Measurements from ENCODE around the gene CEP170B. TPM values are rescaled to one million over a fixed set of nuclear protein-coding genes. Genes with fewer than 3 reads are reported as not detected.
"Not testable (repeated sequence)": the region's sequence is repeated elsewhere in the genome, so short reads cannot be mapped to it uniquely, and the experiment has no call there.

Gene CEP170B
- total and polyA plus RNA-seq, 2 donors = 0.90 to 8.3 TPM

- no peaks in the 10 kb centered on the region for H3K4me1 ChIP-seq (ENCODE audit: control insufficient read depth in 2 of 2, insufficient read depth in 2 of 2, low read length in 2 of 2)
Measured at GRCh38 chr14:104882325-104882973, 17.4 kb downstream of the CEP170B start.

GRCh38 chr14:104882991-104883660 lies 18.1 kb downstream of the CEP170B start:
- WGBS = 92% methylated on average over 38 of the region's 38 CpGs
- Histone ChIP-seq H3K9me3 (ENCODE audit: control insufficient read depth in 2 of 2, insufficient read depth in 1 of 2, low read length in 1 of 2) (no peaks in the 10 kb centered on the region), H3K4me3 (ENCODE audit: low read length in 2 of 2) (no peak overlapping the region), H3K27ac (ENCODE audit: low read depth in 1 of 2, low read length in 1 of 2) (no peak overlapping the region), H3K36me3 (ENCODE audit: control insufficient read depth in 2 of 2, insufficient read depth in 2 of 2, low read length in 1 of 2) (no peaks in the 10 kb centered on the region), H3K4me1 (ENCODE audit: control insufficient read depth in 2 of 2, insufficient read depth in 2 of 2, low read length in 2 of 2) (no peaks in the 10 kb centered on the region), H3K27me3 (ENCODE audit: control insufficient read depth in 2 of 2, insufficient read depth in 1 of 2, low read length in 1 of 2) (peaks cover 0 to 3% of the 10 kb centered on the region in 2 donors)
- DNase-seq (ENCODE audit: low read depth in 6 of 9, low spot score in 9 of 9) = no peak

More at GRCh38 chr14:104882325-104882973, 17.4 kb downstream of the CEP170B start:
- no peak for DNase-seq (ENCODE audit: low read depth in 6 of 9, low spot score in 9 of 9)
- no peak overlapping the region for H3K4me3 ChIP-seq (ENCODE audit: low read length in 2 of 2)
- H3K27ac ChIP-seq (ENCODE audit: low read depth in 1 of 2, low read length in 1 of 2) = no peak overlapping the region
- peaks cover 0 to 3% of the 10 kb centered on the region in 2 donors for H3K27me3 ChIP-seq (ENCODE audit: control insufficient read depth in 2 of 2, insufficient read depth in 1 of 2, low read length in 1 of 2)
- no peaks in the 10 kb centered on the region for H3K36me3 ChIP-seq (ENCODE audit: control insufficient read depth in 2 of 2, insufficient read depth in 2 of 2, low read length in 1 of 2)
- WGBS = 91% methylated on average over 13 of the region's 13 CpGs
- H3K9me3 ChIP-seq (ENCODE audit: control insufficient read depth in 2 of 2, insufficient read depth in 1 of 2, low read length in 1 of 2) = no peaks in the 10 kb centered on the region

DNA sequence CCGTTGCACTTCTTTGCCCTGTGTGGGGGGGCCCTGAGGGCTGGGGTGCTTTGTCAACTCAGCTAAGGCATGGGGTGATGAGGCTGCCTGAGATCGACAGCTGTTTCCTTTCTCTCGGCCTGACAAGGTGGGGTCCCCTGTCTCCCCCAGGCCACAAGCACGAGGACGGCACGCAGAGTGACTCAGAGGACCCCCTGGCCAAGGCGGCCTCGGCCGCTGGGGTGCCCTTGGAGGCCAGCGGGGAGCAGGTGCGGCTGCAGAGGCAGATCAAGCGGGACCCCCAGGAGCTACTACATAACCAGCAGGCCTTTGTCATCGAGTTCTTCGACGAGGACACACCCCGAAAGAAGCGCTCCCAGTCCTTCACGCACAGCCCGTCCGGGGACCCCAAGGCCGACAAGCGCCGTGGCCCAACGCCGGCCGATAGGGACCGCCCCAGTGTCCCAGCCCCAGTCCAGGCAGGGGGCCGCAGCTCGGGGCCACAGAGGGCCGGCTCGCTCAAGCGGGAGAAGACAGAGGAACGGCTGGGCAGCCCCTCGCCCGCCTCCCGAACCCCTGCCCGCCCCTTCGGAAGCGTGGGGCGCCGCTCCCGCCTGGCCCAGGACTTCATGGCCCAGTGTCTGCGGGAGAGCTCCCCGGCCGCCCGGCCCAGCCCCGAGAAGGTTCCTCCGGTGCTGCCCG lies 18.8 kb downstream of the CEP170B start:
- peaks cover 0 to 3% of the 10 kb centered on the region in 2 donors for H3K27me3 ChIP-seq (ENCODE audit: control insufficient read depth in 2 of 2, insufficient read depth in 1 of 2, low read length in 1 of 2)
- no peaks in the 10 kb centered on the region for H3K36me3 ChIP-seq (ENCODE audit: control insufficient read depth in 2 of 2, insufficient read depth in 2 of 2, low read length in 1 of 2)
- H3K27ac ChIP-seq (ENCODE audit: low read depth in 1 of 2, low read length in 1 of 2) = no peak overlapping the region
- H3K4me1 ChIP-seq (ENCODE audit: control insufficient read depth in 2 of 2, insufficient read depth in 2 of 2, low read length in 2 of 2) = no peaks in the 10 kb centered on the region
- DNase-seq (ENCODE audit: low read depth in 6 of 9, low spot score in 9 of 9) = no peak
- H3K9me3 ChIP-seq (ENCODE audit: control insufficient read depth in 2 of 2, insufficient read depth in 1 of 2, low read length in 1 of 2) = no peaks in the 10 kb centered on the region
- WGBS = 95% methylated on average over 49 of the region's 49 CpGs
- H3K4me3 ChIP-seq (ENCODE audit: low read length in 2 of 2) = no peak overlapping the region

DNA sequence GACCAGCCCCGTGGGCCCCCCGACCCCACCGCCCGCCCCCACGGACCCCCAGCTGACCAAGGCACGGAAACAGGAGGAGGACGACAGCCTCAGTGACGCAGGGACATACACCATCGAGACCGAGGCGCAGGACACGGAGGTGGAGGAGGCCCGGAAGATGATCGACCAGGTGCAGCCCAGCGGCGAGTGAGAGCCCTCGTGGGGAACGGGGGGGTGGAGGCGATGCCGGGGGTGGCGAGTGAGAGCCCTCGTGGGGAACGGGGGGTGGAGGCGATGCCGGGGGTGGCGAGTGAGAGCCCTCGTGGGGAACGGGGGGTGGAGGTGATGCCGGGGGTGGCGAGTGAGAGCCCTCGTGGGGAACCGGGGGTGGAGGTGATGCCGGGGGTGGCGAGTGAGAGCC lies 19.3 kb downstream of the CEP170B start:
- not testable (repeated sequence) for H3K27me3 ChIP-seq (ENCODE audit: control insufficient read depth in 2 of 2, insufficient read depth in 1 of 2, low read length in 1 of 2); H3K9me3 ChIP-seq (ENCODE audit: control insufficient read depth in 2 of 2, insufficient read depth in 1 of 2, low read length in 1 of 2); H3K27ac ChIP-seq (ENCODE audit: low read depth in 1 of 2, low read length in 1 of 2); H3K4me3 ChIP-seq (ENCODE audit: low read length in 2 of 2); DNase-seq (ENCODE audit: low read depth in 6 of 9, low spot score in 9 of 9); H3K36me3 ChIP-seq (ENCODE audit: control insufficient read depth in 2 of 2, insufficient read depth in 2 of 2, low read length in 1 of 2); H3K4me1 ChIP-seq (ENCODE audit: control insufficient read depth in 2 of 2, insufficient read depth in 2 of 2, low read length in 2 of 2)
- WGBS = 93% methylated on average over 34 of the region's 34 CpGs

GRCh38 chr14:104885031-104885972 lies 20.2 kb downstream of the CEP170B start:
- H3K27ac ChIP-seq (ENCODE audit: low read depth in 1 of 2, low read length in 1 of 2) = no peak overlapping the region
- H3K4me3 ChIP-seq (ENCODE audit: low read length in 2 of 2) = no peak overlapping the region
- H3K36me3 ChIP-seq (ENCODE audit: control insufficient read depth in 2 of 2, insufficient read depth in 2 of 2, low read length in 1 of 2) = no peaks in the 10 kb centered on the region

DNA sequence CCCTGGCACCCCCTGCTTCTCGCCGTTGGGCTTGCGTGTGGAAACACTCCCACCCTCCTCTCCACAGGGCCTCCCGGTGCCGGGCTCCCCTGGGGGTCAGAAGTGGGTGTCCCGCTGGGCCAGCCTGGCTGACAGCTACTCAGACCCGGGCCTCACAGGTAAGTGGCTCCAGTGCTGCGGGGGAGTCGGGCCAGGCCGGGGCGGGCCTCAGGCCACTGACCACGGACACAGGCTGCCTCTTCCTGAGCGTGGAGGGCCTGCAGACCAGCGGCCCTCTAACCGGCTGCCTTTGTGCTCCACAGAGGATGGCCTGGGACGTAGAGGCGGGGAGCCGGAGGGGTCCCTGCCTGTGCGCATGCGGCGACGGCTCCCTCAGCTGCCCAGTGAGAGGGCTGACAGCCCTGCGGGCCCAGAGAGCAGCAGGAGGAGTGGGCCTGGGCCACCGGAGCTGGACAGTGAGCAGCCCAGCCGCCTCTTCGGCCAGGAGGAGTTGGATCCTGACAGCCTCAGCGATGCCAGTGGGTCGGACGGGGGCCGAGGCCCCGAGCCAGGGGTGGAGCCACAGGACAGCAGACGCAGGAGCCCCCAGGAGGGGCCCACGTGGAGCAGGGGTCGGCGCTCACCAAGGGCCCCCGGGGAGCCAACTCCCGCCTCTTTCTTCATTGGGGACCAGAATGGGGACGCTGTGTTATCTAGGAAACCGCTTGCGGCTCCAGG lies 21.1 kb downstream of the CEP170B start:
- no peaks in the 10 kb centered on the region for H3K36me3 ChIP-seq (ENCODE audit: control insufficient read depth in 2 of 2, insufficient read depth in 2 of 2, low read length in 1 of 2)
- H3K4me3 ChIP-seq (ENCODE audit: low read length in 2 of 2) = no peak overlapping the region
- H3K27ac ChIP-seq (ENCODE audit: low read depth in 1 of 2, low read length in 1 of 2) = no peak overlapping the region
- H3K9me3 ChIP-seq (ENCODE audit: control insufficient read depth in 2 of 2, insufficient read depth in 1 of 2, low read length in 1 of 2) = no peaks in the 10 kb centered on the region
- H3K4me1 ChIP-seq (ENCODE audit: control insufficient read depth in 2 of 2, insufficient read depth in 2 of 2, low read length in 2 of 2) = no peaks in the 10 kb centered on the region
- 96% methylated on average over 40 of the region's 40 CpGs for WGBS
- H3K27me3 ChIP-seq (ENCODE audit: control insufficient read depth in 2 of 2, insufficient read depth in 1 of 2, low read length in 1 of 2) = peaks cover 0 to 3% of the 10 kb centered on the region in 2 donors
- DNase-seq (ENCODE audit: low read depth in 6 of 9, low spot score in 9 of 9) = no peak

More at GRCh38 chr14:104885031-104885972, 20.2 kb downstream of the CEP170B start:
- Histone ChIP-seq H3K9me3 (ENCODE audit: control insufficient read depth in 2 of 2, insufficient read depth in 1 of 2, low read length in 1 of 2) (no peaks in the 10 kb centered on the region), H3K27me3 (ENCODE audit: control insufficient read depth in 2 of 2, insufficient read depth in 1 of 2, low read length in 1 of 2) (peaks cover 0 to 3% of the 10 kb centered on the region in 2 donors), H3K4me1 (ENCODE audit: control insufficient read depth in 2 of 2, insufficient read depth in 2 of 2, low read length in 2 of 2) (no peaks in the 10 kb centered on the region)
- no peak for DNase-seq (ENCODE audit: low read depth in 6 of 9, low spot score in 9 of 9)
- 95% methylated on average over 38 of the region's 38 CpGs for WGBS

- DNase-seq (ENCODE audit: low read depth in 6 of 9, low spot score in 9 of 9) = no peak
- H3K36me3 ChIP-seq (ENCODE audit: control insufficient read depth in 2 of 2, insufficient read depth in 2 of 2, low read length in 1 of 2) = no peaks in the 10 kb centered on the region
- no peak overlapping the region for H3K27ac ChIP-seq (ENCODE audit: low read depth in 1 of 2, low read length in 1 of 2)
- no peaks in the 10 kb centered on the region for H3K4me1 ChIP-seq (ENCODE audit: control insufficient read depth in 2 of 2, insufficient read depth in 2 of 2, low read length in 2 of 2)
- H3K27me3 ChIP-seq (ENCODE audit: control insufficient read depth in 2 of 2, insufficient read depth in 1 of 2, low read length in 1 of 2) = peaks cover 0 to 3% of the 10 kb centered on the region in 2 donors
- 98% methylated on average over 59 of the region's 59 CpGs for WGBS
- no peak overlapping the region for H3K4me3 ChIP-seq (ENCODE audit: low read length in 2 of 2)
- no peaks in the 10 kb centered on the region for H3K9me3 ChIP-seq (ENCODE audit: control insufficient read depth in 2 of 2, insufficient read depth in 1 of 2, low read length in 1 of 2)
Measured at GRCh38 chr14:104886690-104887622, 21.9 kb downstream of the CEP170B start.

Measured in thymus (tissue), 11 donors.